Neutrophil (primary cell): Measurements from ENCODE around the gene C16orf95.
"Not testable (repeated sequence)": the region's sequence is repeated elsewhere in the genome, so short reads cannot be mapped to it uniquely, and the experiment has no call there.

Experiments used
- H3K27ac ChIP-seq: fragments of 200-600 bp; sonication (generic); 2 replicates; pipeline ENCODE4 v1.5.1; 2016; ENCODE audit warnings: mild to moderate bottlenecking, moderate library complexity
- H3K27me3 ChIP-seq: fragments of 200-600 bp; sonication (generic); 2 replicates; pipeline ENCODE4 v1.6.0; 2016; ENCODE audit warnings: mild to moderate bottlenecking
- H3K36me3 ChIP-seq: fragments of 200-600 bp; sonication (generic); 2 replicates; pipeline ENCODE4 v1.5.1; 2017
- H3K4me1 ChIP-seq, 2 experiments: fragments of 200-600 bp in 1 of 2; sonication (generic) in 1 of 2; 1 replicate in 1 of 2; 2 replicates in 1 of 2; pipeline versions ENCODE4 v1.5.1 to v1.6.1; 2013 to 2016; ENCODE audit warnings: low read depth in 1 of 2, low read length in 1 of 2, mild to moderate bottlenecking in 1 of 2, moderate library complexity in 1 of 2; ENCODE audit not compliant: control insufficient read depth in 1 of 2, insufficient read depth in 1 of 2
- H3K4me3 ChIP-seq, 2 experiments: fragments of 200-600 bp in 1 of 2; sonication (generic) in 1 of 2; 1 replicate in 1 of 2; 2 replicates in 1 of 2; pipeline ENCODE4 v1.5.1; 2013 to 2016; ENCODE audit warnings: low read depth in 1 of 2, low read length in 1 of 2, mild to moderate bottlenecking in 1 of 2, moderate library complexity in 1 of 2
- H3K9me3 ChIP-seq: fragments of 200-600 bp; sonication (generic); 2 replicates; pipeline ENCODE4 v1.5.1; 2016
- TF ChIP-seq, protein P1 (sequence below): fragments of 200-600 bp; sonication (generic); IDR thresholded peaks from 2 replicates; pipeline ENCODE4 v1.5.1; 2016; ENCODE audit warnings: antibody characterized with exemption

C16orf95 gene

DNA sequence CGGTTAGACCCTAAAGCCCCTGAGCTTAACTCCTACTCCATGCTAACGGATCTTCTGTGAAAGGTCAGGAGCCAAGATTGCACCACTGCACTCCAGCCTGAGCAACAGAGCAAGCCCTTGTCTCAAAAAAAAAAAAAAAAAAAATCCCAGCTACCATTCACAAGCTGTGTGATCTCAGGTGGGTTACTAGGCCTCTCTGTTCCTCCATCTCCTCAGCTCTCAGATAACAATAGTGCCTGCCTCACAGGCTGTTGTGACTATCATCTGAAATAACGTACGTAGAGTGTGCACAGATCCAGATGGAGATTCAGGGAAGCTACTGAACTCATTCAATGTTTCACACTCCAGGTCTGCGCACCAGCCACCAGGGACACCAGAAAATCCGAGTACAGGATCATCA lies 57.8 kb downstream of the C16orf95 start:
- Histone ChIP-seq H3K4me3 (no peak overlapping the region), H3K9me3 (no peaks in the 10 kb centered on the region), H3K27me3 (no peaks in the 10 kb centered on the region), H3K27ac (no peak overlapping the region), H3K4me1 (no peaks in the 10 kb centered on the region), H3K36me3 (no peaks in the 10 kb centered on the region)
- TF ChIP-seq, protein P1, sequence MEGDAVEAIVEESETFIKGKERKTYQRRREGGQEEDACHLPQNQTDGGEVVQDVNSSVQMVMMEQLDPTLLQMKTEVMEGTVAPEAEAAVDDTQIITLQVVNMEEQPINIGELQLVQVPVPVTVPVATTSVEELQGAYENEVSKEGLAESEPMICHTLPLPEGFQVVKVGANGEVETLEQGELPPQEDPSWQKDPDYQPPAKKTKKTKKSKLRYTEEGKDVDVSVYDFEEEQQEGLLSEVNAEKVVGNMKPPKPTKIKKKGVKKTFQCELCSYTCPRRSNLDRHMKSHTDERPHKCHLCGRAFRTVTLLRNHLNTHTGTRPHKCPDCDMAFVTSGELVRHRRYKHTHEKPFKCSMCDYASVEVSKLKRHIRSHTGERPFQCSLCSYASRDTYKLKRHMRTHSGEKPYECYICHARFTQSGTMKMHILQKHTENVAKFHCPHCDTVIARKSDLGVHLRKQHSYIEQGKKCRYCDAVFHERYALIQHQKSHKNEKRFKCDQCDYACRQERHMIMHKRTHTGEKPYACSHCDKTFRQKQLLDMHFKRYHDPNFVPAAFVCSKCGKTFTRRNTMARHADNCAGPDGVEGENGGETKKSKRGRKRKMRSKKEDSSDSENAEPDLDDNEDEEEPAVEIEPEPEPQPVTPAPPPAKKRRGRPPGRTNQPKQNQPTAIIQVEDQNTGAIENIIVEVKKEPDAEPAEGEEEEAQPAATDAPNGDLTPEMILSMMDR, result no peak

DNA sequence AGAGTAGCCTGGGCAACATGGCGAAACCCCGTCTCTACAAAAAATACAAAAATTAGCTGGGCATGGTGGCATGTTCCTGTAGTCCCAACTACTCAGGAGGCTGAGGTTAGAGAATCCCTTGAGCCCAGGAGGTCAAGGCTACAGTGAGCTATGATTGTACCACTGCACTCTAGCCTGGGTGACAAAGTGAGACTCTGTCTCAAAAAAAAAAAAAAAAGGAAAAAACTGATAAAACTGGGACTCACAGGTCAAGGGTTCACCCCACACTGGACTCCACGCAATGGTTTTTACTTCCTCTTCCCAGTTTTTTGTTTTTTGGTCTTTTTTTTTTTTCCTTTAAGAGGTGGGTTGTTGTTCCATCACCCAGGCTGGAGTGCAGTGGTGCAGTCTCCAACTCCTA lies 58.5 kb downstream of the C16orf95 start:
- H3K4me1 ChIP-seq, H3K36me3 ChIP-seq, H3K27ac ChIP-seq, H3K4me3 ChIP-seq, H3K9me3 ChIP-seq, H3K27me3 ChIP-seq: not testable (repeated sequence)

DNA sequence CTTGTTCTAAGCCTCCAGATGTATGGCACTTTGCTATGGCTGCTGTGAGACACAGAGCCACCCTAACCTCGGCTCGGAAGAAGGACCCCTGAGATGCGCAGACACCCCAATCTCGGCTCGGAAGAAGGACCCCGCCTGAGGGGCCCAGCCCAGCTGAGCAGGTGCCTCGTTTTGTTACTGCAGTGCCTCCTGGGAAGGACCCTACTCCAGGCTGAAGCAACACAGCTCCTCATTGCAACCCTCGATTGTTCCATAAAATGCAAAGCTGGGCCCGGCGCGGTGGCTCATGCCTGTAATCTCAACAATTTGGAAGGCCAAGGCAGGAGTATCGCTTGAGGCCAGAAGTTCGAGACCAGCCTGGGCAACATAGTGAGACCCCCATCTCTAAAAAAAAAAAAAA lies 61.3 kb downstream of the C16orf95 start:
- no peaks in the 10 kb centered on the region for H3K4me1 ChIP-seq
- no peaks in the 10 kb centered on the region for H3K27me3 ChIP-seq
- H3K4me3 ChIP-seq, result no peak overlapping the region
- no peaks in the 10 kb centered on the region for H3K9me3 ChIP-seq
- TF ChIP-seq, protein P1, result no peak
- H3K36me3 ChIP-seq, result no peaks in the 10 kb centered on the region
- no peak overlapping the region for H3K27ac ChIP-seq

DNA sequence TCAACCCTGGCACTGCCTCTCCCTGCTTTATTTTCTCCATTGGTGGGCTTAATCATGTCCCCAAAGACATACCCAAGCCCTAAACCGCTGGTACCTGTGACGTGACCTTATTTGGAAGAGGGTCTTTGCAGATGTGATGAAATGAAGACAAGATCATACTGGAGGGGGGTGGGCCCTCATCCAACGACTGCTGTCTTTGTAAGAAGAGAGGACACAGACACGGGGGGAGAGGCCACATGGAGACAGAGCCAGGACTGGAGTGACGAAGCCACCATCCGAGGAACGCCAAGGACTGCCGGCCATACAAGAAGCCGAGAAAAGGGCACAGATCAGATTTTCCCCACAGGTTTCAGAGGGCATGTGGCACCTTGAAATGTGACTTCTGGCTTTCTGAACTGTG lies 62.5 kb downstream of the C16orf95 start:
- TF ChIP-seq, protein P1, result no peak
- no peak overlapping the region for H3K27ac ChIP-seq
- H3K27me3 ChIP-seq, result no peaks in the 10 kb centered on the region
- H3K4me3 ChIP-seq, result no peak overlapping the region
- H3K4me1 ChIP-seq, result no peaks in the 10 kb centered on the region
- H3K36me3 ChIP-seq, result no peaks in the 10 kb centered on the region
- no peaks in the 10 kb centered on the region for H3K9me3 ChIP-seq

DNA sequence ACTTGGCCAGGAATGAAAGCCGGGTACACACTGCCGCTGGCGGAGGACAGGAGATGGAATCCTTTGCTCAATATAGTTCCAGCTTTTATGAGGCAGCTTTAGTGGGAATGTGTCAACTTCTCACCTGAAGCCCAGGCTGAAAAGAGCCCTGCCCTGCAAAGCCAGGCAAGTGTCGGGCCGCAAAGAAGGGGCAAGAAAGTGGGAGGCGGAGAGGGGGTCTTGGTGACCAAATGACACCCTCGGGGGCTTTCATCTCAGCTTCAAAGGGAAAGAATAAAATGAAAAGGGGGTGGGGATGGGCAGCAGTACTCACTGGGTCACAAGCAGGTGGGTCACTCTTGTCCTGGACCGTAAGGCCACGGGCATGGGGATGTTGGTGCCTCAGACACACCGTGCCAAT lies 62.9 kb downstream of the C16orf95 start:
- Histone ChIP-seq H3K4me3 (no peak overlapping the region), H3K36me3 (no peaks in the 10 kb centered on the region), H3K9me3 (no peaks in the 10 kb centered on the region), H3K4me1 (no peaks in the 10 kb centered on the region), H3K27me3 (no peaks in the 10 kb centered on the region), H3K27ac (no peak overlapping the region)
- TF ChIP-seq, protein P1, result no peak

DNA sequence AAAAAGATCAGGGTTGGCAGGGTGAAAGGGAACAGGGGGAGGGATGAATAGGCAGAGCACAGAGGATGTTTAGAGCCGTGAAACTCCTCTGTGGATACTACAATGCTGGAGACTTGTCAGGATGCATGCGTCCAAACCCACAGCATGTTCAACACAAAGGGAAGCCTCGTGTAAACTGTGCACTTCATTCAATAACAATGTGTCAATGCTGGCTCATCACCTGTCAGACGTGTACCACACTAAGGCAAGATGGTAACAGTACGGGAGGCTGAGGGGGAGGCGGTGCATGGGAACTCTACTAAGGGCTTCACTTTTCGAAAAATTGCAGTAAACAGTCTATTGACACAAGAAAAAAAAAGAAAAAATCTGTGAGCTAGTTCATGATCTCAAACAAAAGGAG lies 63.7 kb downstream of the C16orf95 start:
- no peak overlapping the region for H3K27ac ChIP-seq
- peaks cover 3% of the 10 kb centered on the region for H3K27me3 ChIP-seq
- H3K4me1 ChIP-seq, result no peaks in the 10 kb centered on the region
- H3K4me3 ChIP-seq, result no peak overlapping the region
- H3K36me3 ChIP-seq, result no peaks in the 10 kb centered on the region
- H3K9me3 ChIP-seq, result no peaks in the 10 kb centered on the region
- TF ChIP-seq, protein P1, result no peak
